HFF-Myc (cell line): ENCODE data around the gene FBXL20.

Experiments
- DNase-seq: peaks from one replicate; pipeline ENCODE4 v3.0.0-alpha.2; 2011; ENCODE audit warnings: low read depth; ENCODE audit errors: extremely low read depth
- H3K4me3 ChIP-seq: replicated peaks from 2 replicates; pipeline ENCODE4 v1.5.1; 2011; ENCODE audit warnings: low read depth, mild to moderate bottlenecking, control low read depth, low read length
- CTCF ChIP-seq: IDR thresholded peaks from 2 replicates; pipeline ENCODE4 v1.5.1; 2012; ENCODE audit warnings: mild to moderate bottlenecking, low read depth, low read length, control low read depth; ENCODE audit errors: missing control alignments

FBXL20 gene

GRCh38 chr17:39244016-39244599, 157.3 kb downstream of the FBXL20 start:
- no peak for DNase-seq
- no peak for TF ChIP-seq CTCF
- no peak overlapping the region for H3K4me3 ChIP-seq

GRCh38 chr17:39243155-39243554, 158.3 kb downstream of the FBXL20 start:
- no peak for TF ChIP-seq CTCF
- no peak for DNase-seq
- no peak overlapping the region for H3K4me3 ChIP-seq

GRCh38 chr17:39240631-39241030, 160.8 kb downstream of the FBXL20 start:
- no peak for DNase-seq
- no peak for TF ChIP-seq CTCF

GRCh38 chr17:39239640-39240314, 161.6 kb downstream of the FBXL20 start:
- TF ChIP-seq CTCF, result peak; percentile 58
- no peak for DNase-seq
- H3K4me3 ChIP-seq, result no peak overlapping the region

More at GRCh38 chr17:39240631-39241030, 160.8 kb downstream of the FBXL20 start:
- H3K4me3 ChIP-seq, result no peak overlapping the region

GRCh38 chr17:39238311-39238972, 163.0 kb downstream of the FBXL20 start:
- no peak for DNase-seq
- no peak for TF ChIP-seq CTCF
- H3K4me3 ChIP-seq, result no peak overlapping the region

- TF ChIP-seq CTCF, result no peak
- DNase-seq, result no peak
- no peak overlapping the region for H3K4me3 ChIP-seq
Measured at GRCh38 chr17:39237586-39237985, 163.8 kb downstream of the FBXL20 start.
